ENCODE data around the gene NFIA.
"Not testable (repeated sequence)": the region's sequence is repeated elsewhere in the genome, so short reads cannot be mapped to it uniquely, and the experiment has no call there.

The NFIA gene

GRCh38 chr1:61107638-61108037, 25.3 kb downstream of the NFIA start:
- DNase-seq, result no peak

- DNase-seq, result no peak
Measured at GRCh38 chr1:61109158-61109557, 26.8 kb downstream of the NFIA start.

GRCh38 chr1:61109910-61110309, 27.5 kb downstream of the NFIA start:
- no peak for DNase-seq

- DNase-seq, result no peak
Measured at GRCh38 chr1:61110554-61110953, 28.2 kb downstream of the NFIA start.

- no peak for DNase-seq
Measured at GRCh38 chr1:61111084-61112004, 29.0 kb downstream of the NFIA start.

- no peak for DNase-seq
Measured at GRCh38 chr1:61114178-61114870, 32.0 kb downstream of the NFIA start.

GRCh38 chr1:61115436-61115835, 33.1 kb downstream of the NFIA start:
- no peak for DNase-seq

GRCh38 chr1:61116421-61116820, 34.1 kb downstream of the NFIA start:
- DNase-seq, result no peak

- DNase-seq, result no peak
Measured at GRCh38 chr1:61117283-61117682, 34.9 kb downstream of the NFIA start.

GRCh38 chr1:61119085-61119484, 36.7 kb downstream of the NFIA start:
- no peak for DNase-seq

- no peak for DNase-seq
Measured at GRCh38 chr1:61120246-61120840, 38.0 kb downstream of the NFIA start.

GRCh38 chr1:61120998-61121397, 38.6 kb downstream of the NFIA start:
- DNase-seq, result no peak

GRCh38 chr1:61121631-61122030, 39.3 kb downstream of the NFIA start:
- DNase-seq, result no peak

GRCh38 chr1:61122389-61122788, 40.0 kb downstream of the NFIA start:
- DNase-seq, result no peak

- no peak for DNase-seq
Measured at GRCh38 chr1:61123326-61123725, 41.0 kb downstream of the NFIA start.

GRCh38 chr1:61124078-61124477, 41.7 kb downstream of the NFIA start:
- no peak for DNase-seq

- no peak for DNase-seq
Measured at GRCh38 chr1:61124696-61125095, 42.3 kb downstream of the NFIA start.

GRCh38 chr1:61125263-61125662, 42.9 kb downstream of the NFIA start:
- no peak for DNase-seq

GRCh38 chr1:61125895-61126294, 43.5 kb downstream of the NFIA start:
- no peak for DNase-seq

- not testable (repeated sequence) for DNase-seq
Measured at GRCh38 chr1:61126843-61127242, 44.5 kb downstream of the NFIA start.

GRCh38 chr1:61130338-61131000, 48.1 kb downstream of the NFIA start:
- DNase-seq, result no peak

GRCh38 chr1:61131248-61131647, 48.9 kb downstream of the NFIA start:
- DNase-seq, result no peak

GRCh38 chr1:61131716-61132115, 49.4 kb downstream of the NFIA start:
- no peak for DNase-seq
